ENCODE measurements around the gene SMAGP. TPM values are rescaled to one million over a fixed set of nuclear protein-coding genes. Genes with fewer than 3 reads are reported as not detected.
"Not testable (repeated sequence)": the region's sequence is repeated elsewhere in the genome, so short reads cannot be mapped to it uniquely, and the experiment has no call there.

Gene SMAGP
- total RNA-seq, 1 donor from 2014 or later, result 40.4 TPM

DNA sequence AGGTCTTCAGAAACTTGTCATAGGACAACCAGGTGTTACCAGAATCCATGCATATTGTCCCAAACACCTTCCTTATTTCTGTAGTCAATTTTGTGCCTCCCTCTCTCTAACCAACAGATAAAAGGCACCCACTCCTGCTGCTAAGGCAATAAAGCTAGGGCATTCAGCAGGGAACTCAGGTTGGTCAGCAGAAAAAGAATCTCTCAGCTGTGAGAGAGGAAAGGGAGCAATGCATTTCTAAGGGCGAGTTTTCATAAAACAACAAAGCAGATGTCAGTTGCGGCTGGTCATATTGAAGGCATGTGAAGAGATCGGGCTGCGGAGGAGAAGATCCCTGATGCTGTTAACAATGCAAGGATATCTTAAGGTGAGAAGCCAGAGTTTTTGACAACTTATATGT lies 45.0 kb downstream of the SMAGP start:
- no peak for DNase-seq (ENCODE audit: low spot score)

DNA sequence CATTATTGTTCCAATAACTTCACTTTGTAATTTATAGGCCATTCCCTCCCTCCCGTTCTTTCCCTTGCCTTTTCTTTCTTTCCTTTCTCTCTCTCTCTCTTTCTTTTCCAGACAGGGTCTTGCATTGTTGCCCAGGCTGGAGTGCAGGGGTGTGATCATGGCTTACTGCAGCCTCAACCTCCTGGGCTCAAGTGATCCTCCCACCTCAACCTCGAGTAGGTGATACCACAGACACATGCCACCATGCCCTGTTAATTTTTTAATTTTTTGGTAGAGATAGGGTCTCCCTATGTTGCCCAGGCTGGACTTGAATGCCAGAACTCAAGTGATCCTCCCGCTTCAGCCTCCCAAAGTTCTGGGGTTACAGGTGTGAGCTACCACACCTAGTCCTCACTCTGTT lies 45.6 kb downstream of the SMAGP start:
- no peak for DNase-seq (ENCODE audit: low spot score)

DNA sequence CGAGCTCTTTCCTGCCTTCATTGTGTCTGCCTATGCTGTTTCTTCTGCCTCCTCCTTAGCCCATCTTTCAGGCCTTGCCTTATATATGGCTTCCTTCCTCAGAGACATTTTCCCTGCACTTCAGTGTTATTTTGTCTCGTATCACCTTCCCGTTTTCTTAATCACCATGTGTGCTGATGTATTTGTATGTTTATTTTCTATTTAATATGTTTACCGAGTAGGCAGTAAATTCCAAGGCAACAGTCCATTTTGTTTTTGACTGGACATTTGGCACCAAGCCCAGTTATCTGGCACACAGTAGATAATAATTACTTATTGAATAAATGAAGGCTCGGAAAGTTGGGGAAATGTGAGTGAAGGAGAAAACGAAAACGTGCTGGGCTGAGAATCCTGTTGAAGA lies 47.8 kb downstream of the SMAGP start:
- DNase-seq (ENCODE audit: low spot score), result no peak

DNA sequence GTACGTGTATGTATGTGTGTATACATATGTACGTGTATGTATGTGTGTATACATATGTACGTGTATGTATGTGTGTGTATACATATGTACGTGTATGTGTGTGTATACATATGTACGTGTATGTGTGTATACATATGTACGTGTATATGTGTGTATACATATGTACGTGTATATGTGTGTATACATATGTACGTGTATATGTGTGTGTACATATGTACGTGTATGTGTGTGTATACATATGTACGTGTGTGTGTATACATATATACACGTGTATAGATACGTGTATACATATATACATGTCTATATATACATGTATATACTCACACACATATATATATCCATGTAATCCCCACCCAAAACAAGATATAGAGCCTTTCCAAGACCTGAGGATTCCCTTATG lies 50.4 kb downstream of the SMAGP start:
- not testable (repeated sequence) for DNase-seq (ENCODE audit: low spot score)

DNA sequence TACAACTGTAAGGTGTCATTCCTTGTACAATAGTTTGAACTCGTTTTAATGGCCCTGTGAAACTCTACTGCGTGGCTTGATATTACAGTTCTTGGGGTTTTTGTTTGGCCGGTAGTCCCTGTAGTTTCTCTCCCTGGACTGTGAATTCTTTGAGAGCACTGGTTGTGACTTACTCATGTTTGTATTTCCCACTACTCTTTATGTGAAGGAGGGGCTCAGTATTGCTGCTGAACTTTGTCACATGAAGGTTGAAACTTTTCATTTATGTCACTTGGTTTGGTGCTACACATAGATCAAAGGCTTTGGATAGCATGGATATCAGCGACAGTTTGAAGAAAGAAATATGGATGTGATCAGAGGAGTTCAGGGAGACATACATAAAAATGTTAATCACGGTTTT lies 50.9 kb downstream of the SMAGP start:
- no peak for DNase-seq (ENCODE audit: low spot score)

DNA sequence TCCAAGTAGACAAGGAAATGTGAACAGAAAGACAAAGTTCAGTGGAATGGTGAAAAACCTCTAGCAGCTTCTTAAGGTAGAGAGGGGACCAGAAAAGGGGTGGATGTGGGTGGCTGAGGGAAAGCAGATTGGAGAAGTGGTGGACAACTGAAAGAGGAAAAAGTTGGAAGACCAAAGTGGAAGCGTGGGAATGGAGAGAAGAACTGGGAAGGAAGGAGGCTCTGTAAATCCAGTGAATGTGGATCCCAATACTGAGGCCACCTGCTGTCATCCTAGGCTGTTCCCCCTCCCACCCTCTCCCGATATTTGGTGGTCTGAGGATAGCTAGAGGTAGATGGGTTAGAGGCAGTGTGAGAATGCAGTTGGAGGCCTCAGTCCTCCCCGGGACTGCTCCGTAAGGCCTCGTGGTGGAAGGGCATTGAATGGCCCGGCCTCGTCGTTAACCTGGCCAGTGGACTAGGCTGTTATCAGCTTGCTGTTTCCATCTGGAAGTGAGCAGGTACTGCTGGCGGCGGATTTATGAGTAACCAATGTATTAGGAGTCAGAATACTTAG lies 51.5 kb downstream of the SMAGP start:
- peak; percentile 36 for DNase-seq (ENCODE audit: low spot score)

DNA sequence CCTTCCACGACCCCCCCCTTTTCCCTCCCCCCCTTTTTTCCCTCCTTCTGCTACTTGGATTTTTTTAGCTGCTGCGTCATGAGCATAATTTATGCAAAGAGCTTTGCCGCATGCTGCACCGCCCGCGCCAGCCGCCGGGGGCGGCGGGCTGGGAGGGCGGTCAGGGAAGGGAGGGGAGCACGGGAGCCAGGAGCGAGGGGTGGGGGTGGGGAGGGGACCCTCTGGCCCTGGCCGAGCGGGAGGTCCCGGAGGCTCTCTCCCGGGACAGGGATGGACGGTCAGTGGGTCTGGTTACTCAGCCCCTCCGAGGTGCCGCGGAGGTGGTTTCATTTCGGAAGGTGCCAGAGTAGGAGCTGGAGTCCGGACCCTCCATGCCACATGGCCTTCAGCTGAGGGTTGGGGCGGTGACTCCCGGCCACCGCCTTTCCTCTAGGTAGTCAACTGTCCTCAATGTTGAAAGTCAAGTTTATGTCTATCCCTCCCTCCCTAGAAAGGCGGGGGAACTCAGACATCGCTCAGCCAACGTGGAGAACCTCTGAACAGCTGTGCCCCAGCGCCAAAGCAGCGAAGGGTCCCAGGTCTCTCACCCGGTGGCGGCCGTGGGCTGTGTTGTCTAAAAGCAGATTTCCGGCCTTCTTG lies 52.1 kb downstream of the SMAGP start, which contains the start of gene POU6F1:
POU6F1 (minus strand) TSS at position 95 of the 639 bp plus-strand sequence. CDS start 11,226 bp downstream, outside the sequence.
- DNase-seq (ENCODE audit: low spot score), result peak; percentile 65

DNA sequence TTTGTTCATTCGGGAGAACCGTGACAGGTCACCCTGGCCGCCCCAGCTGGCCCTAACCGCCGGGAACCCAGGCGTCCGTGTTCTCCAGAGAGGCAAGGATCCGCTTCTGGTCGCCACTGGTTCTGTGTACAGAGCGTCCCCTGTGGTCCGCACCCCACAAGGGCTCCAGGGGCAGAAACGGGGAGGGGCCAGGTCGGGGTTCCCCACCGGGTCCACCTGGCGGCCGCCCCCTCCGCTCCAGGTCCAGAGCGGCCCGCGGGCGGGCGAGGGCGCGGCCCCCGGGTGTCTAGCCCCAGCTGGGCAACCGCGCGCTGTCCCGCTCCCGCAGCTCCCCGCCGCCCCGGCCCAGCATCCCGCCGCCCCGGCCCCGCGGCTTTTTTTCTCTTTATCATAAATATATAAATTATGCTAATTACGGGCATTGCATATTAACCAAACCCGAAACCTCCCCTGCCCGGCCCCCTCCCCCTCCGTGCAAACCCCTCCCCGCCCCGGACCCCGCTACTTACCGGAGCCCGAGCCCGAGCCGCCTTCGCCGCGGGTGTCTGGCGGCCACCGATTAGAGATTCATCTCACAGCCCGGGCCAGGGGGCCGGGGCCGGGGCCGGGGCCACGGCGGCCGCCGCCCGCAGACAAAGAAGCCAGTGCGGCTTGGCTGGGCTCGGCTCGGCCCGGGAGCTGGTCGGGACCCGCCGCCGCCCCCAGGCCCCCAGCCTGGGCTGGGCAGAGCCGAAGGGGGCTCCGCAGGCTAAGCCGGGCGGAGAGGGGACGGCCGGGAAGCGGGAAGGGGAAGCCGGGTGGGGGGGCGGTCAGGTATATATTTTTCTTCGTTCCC lies 52.9 kb downstream of the SMAGP start:
- peak; percentile 40 for DNase-seq (ENCODE audit: low spot score)

DNA sequence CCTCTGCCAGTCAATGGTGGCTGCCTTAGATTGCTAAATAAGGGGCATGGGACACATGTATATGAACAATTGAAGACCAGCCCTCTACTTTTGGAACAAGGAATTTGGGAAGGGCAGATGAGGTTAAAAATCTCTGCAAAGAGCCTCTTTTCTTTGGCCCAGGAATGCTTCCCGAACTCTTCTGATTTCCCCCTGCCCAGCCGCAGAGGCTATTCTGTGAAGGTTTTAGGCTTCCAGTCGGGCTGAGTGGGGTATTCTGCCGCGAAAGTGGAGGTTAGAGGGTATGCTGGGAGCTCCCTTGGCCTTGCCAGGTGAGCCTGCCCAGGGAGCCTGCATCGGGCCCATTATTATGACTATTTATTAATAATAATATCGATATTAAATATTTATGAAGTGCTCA lies 53.6 kb downstream of the SMAGP start:
- DNase-seq (ENCODE audit: low spot score), result no peak

DNA sequence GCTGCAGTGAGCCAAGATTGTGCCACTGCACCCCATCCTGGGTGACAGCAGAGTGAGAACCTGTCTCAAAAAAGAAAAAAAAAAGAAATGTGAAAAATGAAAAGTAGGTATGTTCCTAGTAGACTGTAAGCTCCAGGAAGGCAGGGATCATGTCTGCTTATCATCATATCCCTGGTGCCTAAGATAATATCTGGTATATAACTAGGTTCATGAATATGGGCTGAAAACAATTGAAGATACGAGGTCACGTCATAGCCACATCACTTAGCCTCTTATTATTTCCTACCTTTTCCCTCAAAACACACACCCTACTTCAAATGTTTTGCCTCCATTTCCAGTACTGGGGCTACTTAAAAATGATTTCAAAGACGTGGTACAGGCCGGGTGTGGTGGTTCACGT lies 55.3 kb downstream of the SMAGP start:
- DNase-seq (ENCODE audit: low spot score), result no peak

DNA sequence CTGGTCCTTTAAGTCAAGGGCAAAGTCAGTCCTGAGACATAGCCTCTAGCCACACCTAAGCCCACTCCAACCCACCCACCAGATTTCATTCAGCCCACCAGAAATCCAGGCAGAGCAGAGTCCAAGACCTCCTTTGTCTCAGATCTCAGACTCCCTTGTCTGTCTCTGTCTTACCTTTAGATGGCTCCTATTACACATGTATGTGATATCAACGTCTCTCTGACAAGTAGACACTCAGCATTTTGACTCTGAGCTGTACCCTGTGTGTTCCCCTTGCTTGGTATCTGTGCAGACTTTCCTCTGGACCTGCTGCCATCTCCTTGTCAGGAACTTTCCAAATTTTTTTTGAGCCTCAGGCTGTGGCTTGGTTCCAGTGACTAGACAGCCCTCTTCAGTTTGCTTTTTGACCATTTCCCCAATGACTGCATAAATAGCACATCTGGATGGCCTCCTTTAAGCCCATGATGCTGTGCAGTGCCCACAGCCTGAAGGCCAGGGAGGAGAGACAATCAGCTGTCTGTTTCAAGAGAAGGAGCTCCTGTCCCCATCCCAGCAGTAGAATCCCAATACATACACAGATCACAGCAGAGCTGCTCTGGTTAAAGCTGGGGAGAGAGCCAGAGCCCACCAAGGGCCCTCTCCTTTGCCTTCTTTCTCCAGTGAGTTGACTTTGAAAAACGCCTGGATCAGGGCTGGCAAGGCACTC lies 59.4 kb downstream of the SMAGP start:
- no peak for DNase-seq (ENCODE audit: low spot score)

DNA sequence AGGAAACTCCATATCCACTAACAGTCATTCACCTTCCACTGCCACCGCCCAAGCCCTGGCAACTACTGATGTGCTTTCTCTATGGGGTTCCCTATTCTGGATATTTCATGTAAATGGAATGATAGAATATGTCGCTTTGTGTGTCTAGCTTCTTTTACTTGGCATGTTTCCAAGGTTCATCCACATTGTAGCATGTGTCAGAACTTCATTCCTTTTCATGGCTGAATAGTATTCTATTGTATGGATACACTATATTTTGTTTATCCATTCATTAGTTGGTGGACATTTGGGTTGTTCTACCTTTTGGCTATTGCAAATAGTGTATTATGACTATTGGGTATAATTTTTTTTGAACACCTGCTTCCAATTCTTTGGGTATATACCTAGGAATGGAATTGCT lies 61.0 kb downstream of the SMAGP start:
- DNase-seq (ENCODE audit: low spot score), result no peak

DNA sequence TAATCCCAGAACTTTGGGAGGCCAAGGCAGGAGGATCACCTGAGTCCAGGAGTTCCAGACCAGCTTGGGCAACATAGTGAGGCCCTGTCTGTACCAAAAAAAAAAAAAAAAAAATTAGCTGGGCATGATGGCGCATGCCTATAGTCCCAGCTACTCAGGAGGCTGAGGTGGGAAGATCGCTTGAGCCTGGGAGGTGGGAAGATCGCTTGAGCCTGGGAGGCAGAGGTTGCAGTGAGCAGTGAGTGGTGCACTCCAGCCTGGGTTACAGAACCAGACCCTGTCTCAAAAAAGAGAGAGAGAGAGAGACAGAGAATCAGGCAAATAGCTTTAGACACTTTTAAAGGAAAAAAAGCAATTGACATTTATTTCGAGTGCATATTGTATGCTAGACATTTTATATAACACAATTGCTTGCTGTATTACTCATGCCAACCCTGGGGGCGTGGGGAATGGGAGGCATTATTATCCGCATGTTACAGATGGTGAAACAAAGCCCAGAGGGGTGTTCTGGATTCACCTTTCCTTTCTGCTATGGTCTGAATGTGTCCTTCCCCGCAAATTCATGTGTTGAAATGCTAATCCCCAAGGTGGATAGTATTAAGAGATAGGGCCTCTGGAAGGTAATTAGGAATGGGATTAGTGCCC lies 62.1 kb downstream of the SMAGP start:
- DNase-seq (ENCODE audit: low spot score), result no peak

DNA sequence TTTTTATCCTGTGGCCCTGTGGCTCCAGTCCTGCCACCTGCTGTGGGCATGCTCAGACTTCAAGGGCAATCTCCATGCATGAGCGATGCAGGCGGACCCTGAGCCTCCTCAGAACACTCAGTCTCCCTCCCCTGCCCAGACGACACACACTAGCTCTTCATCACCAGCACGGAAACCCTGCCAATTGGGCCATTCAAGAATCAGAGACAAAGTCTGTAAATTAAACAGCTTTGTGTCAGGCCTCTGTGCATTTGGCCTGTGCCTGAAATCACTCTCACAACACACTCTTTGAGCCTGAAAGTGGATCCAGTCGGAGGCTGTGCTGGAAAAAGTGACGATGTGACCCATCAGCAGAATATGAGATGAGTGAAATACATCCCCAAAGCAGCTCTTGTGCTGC lies 64.9 kb downstream of the SMAGP start:
- DNase-seq (ENCODE audit: low spot score), result no peak

DNA sequence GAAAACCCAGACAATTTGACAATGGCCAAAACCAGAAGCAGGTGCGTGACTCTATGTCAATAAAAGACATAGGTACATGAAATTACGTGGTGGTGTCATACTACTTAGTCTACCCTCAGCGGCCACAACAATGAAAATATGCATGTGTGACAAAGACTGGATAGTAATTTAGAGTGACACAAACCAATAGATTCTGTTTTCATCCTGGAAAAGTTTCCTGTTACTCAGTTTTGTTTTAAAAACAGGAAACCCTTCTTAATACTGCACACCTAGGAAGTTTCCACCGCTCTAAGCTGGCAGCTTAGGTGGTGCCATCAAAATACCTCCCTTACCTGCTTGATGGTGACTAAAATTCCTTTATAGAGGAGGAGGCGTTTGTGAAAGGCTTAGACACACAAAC lies 67.5 kb downstream of the SMAGP start:
- DNase-seq (ENCODE audit: low spot score), result no peak

DNA sequence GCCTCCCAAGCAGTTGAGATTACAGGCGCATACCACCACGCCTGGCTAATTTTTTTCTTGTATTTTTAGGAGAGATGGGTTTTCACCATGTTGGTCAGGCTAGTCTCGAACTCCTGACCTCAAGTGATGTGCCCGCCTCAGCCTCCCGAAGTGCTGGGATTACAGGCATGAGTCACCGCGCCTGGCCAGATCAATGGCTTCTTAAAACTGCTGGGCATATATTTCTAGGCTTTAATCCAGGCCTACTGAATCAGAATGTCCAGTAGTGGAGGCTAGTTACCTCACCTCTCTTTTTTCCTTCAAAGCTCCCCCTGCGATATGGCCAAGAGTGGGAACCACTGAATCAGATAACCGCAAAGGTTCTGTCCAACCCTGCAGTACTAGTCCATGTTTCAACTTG lies 69.4 kb downstream of the SMAGP start:
- no peak for DNase-seq (ENCODE audit: low spot score)

DNA sequence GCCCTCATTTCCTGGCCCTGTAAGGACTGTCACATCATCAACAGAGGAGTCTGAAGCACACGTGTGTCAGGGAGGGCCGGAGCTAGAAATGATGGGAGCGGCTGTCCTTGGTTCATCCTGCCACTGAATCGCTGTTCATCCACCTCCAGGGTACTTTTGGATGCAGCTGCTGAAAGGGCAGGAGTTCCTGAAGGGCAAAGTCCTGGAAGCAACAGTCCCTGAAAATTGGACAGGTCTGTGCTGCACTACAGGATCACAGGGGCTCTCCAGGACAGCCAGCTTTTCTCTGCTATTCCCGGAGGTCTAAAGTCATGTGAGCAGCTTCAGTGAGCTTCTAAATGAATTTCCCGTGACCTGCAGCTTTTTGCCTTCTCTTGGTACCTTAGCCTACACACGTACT lies 70.1 kb downstream of the SMAGP start:
- no peak for DNase-seq (ENCODE audit: low spot score)

DNA sequence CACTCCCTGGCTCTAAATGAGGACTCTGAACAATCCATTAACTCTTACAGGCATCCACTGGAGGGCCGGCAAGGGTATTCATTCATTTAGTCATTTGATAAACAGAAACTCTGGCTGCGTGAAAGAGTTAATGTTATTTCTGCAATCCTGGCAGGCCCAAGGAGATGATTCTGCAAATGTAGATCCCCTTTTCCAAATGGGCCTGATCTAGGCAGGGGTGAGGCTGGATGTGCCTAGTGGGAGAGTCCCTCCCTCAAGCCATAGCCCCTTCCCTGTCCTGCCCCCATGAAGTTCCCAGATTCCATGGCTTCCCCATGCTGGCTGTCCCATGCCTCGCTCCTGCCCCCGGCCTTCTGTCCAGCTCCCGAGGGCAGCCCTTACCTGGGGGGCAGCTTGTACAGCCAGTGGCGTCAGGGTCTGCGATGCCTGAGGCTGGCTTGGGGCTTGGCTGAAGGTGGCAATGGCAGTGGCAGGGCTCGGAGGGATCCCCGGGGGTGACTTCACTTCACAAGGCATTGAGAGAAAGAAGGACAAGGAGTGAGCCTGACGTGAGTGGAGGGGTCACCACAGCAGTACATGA lies 70.8 kb downstream of the SMAGP start:
- no peak for DNase-seq (ENCODE audit: low spot score)

DNA sequence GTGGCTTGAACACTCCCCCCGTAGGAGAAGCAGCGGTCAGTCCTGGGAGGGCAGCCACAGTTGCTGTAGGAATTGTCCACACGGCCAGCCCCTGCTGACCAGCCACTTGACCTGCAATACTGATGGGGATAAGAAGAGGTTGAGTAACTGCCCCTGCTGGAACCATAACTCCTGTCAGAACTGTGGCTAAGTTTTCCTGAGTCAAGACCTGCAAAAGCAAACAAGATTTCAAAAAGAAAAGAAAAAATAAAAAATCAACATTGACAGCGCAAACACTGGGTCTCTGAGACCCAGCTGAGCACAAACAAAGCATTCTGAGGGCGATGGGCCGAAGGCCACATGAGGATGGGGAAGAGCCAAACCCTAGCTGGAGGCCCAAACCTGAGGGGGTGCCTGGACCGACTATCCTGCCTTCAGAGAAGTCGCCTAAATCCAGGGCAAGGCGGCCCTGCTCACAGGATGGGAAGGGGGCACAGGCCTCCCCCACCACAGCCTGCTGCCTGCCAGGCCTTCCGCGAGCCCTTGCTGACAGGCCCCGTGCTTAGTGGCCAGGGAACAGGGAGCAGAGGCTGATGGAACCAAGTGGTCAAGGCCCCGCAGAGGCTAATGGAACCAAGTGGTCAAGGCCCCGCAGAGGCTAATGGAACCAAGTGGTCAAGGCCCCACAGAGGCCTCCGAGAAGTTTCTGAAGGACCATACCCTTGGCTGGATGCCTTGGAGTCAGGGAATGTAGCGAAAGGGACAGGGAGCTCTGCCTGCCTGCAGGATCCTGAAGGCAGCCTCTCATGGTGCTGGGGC lies 71.4 kb downstream of the SMAGP start:
- DNase-seq (ENCODE audit: low spot score), result no peak

DNA sequence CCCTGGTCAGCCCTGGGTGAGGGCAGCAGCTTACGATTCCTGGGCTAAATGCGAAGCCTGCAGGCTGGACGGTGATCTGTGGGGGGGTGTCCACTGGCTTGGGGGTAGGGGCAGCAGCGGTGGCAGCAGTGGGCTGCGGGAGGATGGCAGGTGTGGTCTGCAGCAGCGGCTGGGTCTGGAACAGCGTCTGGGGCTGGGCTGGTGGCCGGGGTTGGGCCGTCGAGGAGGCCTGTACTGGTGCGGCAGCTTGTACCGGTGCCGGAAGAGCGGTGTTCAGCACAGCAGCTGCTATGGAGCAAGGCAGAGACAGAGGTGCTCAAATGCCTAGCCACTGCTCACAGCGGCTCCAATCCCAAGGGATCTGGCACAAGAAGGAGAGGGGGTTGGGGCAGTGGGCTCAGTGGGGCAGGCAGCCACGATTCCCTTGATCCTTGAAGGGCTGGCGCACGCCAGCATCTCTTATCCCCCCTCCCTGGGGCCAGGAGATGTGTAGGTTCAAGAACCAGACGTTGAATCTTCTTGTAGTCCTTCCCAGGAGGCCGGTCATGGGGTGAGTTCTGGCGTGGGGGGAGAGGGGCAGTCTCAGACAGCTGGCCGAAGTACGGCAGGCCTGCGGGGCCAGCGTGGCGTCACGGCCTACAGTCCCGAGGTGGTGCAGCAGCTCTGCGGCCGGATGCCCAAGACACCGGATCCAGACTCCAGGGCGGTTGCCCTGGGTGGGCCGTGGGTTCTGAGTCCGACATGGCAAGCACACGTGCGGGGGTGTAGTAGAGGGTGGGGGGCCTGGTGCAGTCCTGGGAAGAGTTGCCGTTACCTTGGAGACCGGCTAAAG lies 72.3 kb downstream of the SMAGP start:
- DNase-seq (ENCODE audit: low spot score), result no peak
